Osteocyte (in vitro differentiated cells): ENCODE measurements around the gene HDAC3. TPM values are rescaled to one million over a fixed set of nuclear protein-coding genes. Genes with fewer than 3 reads are reported as not detected.
"Not testable (repeated sequence)": the region's sequence is repeated elsewhere in the genome, so short reads cannot be mapped to it uniquely, and the experiment has no call there.

Experiments
- DNase-seq: peaks from one replicate; pipeline ENCODE4 v3.0.0; 2021; ENCODE audit warnings: mixed read lengths; ENCODE audit not compliant: unreplicated experiment; ENCODE audit errors: extremely low spot score
- H3K27ac Mint-ChIP-seq: one replicate; pipeline ENCODE4 v1.8.0; 2021; ENCODE audit warnings: mild to moderate bottlenecking, mixed read lengths; ENCODE audit not compliant: unreplicated experiment
- H3K27me3 Mint-ChIP-seq: one replicate; pipeline ENCODE4 v1.8.0; 2021; ENCODE audit warnings: mixed read lengths; ENCODE audit not compliant: unreplicated experiment
- H3K36me3 Mint-ChIP-seq: one replicate; pipeline ENCODE4 v1.8.0; 2021; ENCODE audit warnings: mixed read lengths; ENCODE audit not compliant: unreplicated experiment
- H3K4me1 Mint-ChIP-seq: one replicate; pipeline ENCODE4 v1.8.0; 2021; ENCODE audit warnings: mixed read lengths; ENCODE audit not compliant: unreplicated experiment
- H3K4me3 Mint-ChIP-seq: one replicate; pipeline ENCODE4 v1.8.0; 2021; ENCODE audit warnings: mild to moderate bottlenecking, moderate library complexity, mixed read lengths; ENCODE audit not compliant: unreplicated experiment
- H3K9me3 Mint-ChIP-seq: one replicate; pipeline ENCODE4 v1.8.0; 2021; ENCODE audit warnings: mixed read lengths; ENCODE audit not compliant: unreplicated experiment
- CTCF ChIP-seq: fragments of 200-600 bp; sonication (generic); IDR thresholded peaks from 2 replicates; pipeline ENCODE4 v1.5.0; 2021; ENCODE audit warnings: antibody characterized with exemption, mild to moderate bottlenecking, moderate library complexity
- total RNA-seq: library from RNA; stranded (reverse); gene quantifications from 2 replicates; pipeline ENCODE4 v1.2.1, GENCODE V29; 2021

HDAC3 gene
- total RNA-seq, 1 donor from 2014 or later, result 67.9 TPM

DNA sequence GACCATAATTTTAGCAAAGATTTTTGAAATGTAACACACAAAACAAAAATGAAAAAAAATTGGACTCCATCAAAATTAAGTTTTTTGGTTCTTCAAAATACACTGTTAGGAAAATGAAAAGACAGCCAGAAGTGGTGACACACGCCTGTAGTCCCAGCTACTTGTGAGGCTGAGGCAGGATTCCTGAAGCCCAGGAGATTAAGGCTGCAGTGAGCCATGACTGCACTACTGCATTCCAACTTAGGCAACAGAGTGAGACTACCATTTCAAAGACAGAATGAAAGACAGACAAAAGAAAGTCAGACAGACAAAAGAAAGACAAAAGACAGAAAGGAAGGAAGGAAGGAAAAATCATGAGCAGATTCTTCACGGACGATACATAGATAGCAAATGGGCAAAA is 25.4 kb downstream of the HDAC3 start:
- peaks cover 11% of the 10 kb centered on the region for H3K4me1 Mint-ChIP-seq
- no peaks in the 10 kb centered on the region for H3K9me3 Mint-ChIP-seq
- no peak for TF ChIP-seq CTCF
- no peak for DNase-seq
- H3K27me3 Mint-ChIP-seq, result no peaks in the 10 kb centered on the region
- H3K4me3 Mint-ChIP-seq, result no peak overlapping the region
- H3K36me3 Mint-ChIP-seq, result peaks cover 9% of the 10 kb centered on the region
- no peak overlapping the region for H3K27ac Mint-ChIP-seq

GRCh38 chr5:141609921-141610320 is 26.7 kb downstream of the HDAC3 start:
- H3K27ac Mint-ChIP-seq, H3K36me3 Mint-ChIP-seq, DNase-seq, H3K4me3 Mint-ChIP-seq, H3K27me3 Mint-ChIP-seq, H3K9me3 Mint-ChIP-seq: not testable (repeated sequence)
- peaks cover 16% of the 10 kb centered on the region for H3K4me1 Mint-ChIP-seq

- Mint-ChIP-seq H3K4me3 (no peak overlapping the region), H3K27me3 (no peaks in the 10 kb centered on the region), H3K27ac (no peak overlapping the region), H3K4me1 (peaks cover 24% of the 10 kb centered on the region), H3K36me3 (peaks cover 9% of the 10 kb centered on the region), H3K9me3 (no peaks in the 10 kb centered on the region)
- TF ChIP-seq CTCF, result no peak
- no peak for DNase-seq
These were observed 27.6 kb downstream of the HDAC3 start for GRCh38 chr5:141609044-141609443.

DNA sequence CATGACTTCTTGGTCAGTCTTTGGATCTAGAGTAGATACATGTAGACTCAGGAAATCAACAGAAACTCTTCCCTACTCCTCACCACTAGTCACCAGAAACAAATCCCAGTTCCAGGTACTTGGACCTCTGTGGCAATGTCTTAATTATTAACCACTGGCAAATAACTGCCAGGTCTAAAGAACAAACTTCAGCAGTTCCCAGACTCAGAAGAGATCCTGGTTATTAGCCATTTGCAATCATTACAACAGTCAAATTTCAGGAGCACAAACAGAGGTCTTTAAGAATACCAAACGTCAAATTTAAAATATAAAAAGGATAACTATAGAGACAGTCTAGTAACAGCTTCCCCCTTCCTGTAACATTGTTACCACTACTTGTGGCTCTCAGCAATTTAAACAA is 28.1 kb downstream of the HDAC3 start:
- H3K27ac Mint-ChIP-seq, result no peak overlapping the region
- H3K27me3 Mint-ChIP-seq, result no peaks in the 10 kb centered on the region
- H3K4me1 Mint-ChIP-seq, result peaks cover 29% of the 10 kb centered on the region
- no peak for TF ChIP-seq CTCF
- H3K4me3 Mint-ChIP-seq, result no peak overlapping the region
- H3K36me3 Mint-ChIP-seq, result peaks cover 9% of the 10 kb centered on the region
- H3K9me3 Mint-ChIP-seq, result no peaks in the 10 kb centered on the region
- DNase-seq, result no peak

GRCh38 chr5:141608046-141608445 is 28.6 kb downstream of the HDAC3 start:
- no peak for DNase-seq
- no peak overlapping the region for H3K4me3 Mint-ChIP-seq
- no peak for TF ChIP-seq CTCF
- no peaks in the 10 kb centered on the region for H3K9me3 Mint-ChIP-seq
- H3K36me3 Mint-ChIP-seq, result peaks cover 9% of the 10 kb centered on the region
- H3K4me1 Mint-ChIP-seq, result peaks cover 29% of the 10 kb centered on the region
- no peak overlapping the region for H3K27ac Mint-ChIP-seq
- H3K27me3 Mint-ChIP-seq, result no peaks in the 10 kb centered on the region
